Dedifferentiated amniotic fluid mesenchymal stem cell (primary cell): ENCODE results near the gene TMC5.

ENCODE experiments used
- DNase-seq: peaks from one replicate; pipeline ENCODE4 v3.0.0-alpha.2; 2016; ENCODE audit errors: extremely low spot score

The TMC5 gene

GRCh38 chr16:19505600-19506303 lies 88.1 kb downstream of the TMC5 start:
- DNase-seq, result no peak

- no peak for DNase-seq
Observed at GRCh38 chr16:19506965-19507364, 89.3 kb downstream of the TMC5 start.

DNA sequence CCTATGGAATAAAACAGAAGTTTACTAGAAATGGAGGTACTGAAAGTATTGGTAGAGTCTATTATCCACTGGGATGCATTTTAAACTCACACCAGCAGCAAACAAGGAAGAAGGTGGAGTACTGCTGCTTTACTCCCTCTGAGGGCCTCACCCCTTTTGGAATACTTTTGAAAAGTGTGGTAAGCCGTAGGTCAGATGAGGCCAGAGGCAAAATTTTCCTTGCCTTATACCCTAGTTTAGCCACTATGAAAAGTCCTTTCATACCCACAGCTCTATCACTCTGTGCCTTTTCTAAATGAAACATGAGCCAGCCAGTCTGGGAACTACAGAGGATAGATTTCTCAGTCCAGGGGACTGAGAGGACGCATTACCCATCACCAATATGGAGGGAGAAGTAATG lies 90.2 kb downstream of the TMC5 start:
- no peak for DNase-seq

DNA sequence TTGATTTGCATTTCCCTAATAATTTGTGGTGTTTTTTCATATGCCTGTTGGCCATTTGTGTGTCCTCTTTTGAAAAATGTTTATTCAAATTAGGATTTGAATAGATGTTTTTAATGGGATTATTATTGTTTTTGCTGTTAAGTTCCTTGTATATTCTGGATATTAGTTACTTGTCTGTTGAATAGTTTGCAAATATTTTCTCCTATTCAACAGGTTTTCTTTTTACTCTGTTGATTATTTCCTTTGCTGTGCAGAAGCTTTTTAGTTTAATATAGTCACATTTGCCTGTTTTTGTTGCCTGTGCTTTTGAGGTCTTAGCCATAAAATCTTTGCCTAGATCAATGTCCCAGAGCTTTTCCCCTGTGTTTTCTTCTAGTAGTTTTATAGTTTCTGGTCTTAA lies 94.6 kb downstream of the TMC5 start:
- DNase-seq, result no peak

GRCh38 chr16:19513377-19514053 lies 95.8 kb downstream of the TMC5 start:
- DNase-seq, result no peak

DNA sequence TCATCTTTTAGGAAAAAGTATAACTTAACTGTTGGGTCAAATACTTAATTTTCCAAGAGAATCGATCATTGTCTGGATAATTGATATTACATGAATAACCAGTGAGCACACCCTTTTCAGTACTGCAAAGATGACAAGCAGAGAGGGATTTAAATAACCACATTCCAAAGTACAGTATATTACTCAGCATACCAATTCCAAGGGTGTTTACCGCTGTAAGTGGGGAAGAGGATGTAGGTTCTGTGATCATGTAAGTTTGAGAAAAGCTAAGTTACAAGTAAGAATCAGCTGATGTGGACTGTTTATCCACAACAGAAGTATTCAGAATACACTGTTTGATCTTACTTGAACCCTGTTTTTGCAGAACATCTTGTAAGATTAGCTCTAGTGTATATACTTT lies 98.1 kb downstream of the TMC5 start:
- DNase-seq, result no peak

DNA sequence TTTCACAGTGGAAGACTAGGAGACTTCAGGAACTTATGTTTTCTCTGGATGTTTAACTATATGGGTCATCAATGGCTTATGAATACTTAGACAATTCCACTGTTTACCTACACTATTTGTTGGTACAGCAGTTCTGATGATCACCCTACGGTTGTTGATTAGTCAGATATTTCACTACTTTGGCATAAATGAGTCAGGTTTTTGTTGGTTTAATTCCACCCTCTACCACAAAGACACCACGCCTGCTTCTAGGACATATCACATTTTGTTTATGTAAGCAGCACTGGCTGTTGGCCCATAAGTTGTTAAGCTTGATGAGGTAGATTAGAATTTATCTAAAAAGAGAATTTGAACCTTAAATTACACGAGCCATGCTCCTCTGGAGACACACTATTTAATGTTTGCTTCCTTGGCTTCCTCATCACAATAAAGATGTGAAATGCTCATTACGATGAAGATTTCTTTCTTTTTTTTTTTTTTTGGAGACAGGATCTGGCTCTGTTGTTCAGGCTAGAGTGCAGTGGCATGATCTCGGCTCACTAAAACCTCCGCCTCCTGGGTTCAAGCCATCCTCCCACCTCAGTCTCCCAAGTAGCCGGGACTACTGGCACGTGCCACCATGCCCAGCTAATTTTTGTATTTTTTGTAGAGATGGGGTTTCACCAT lies 99.9 kb downstream of the TMC5 start:
- no peak for DNase-seq

- DNase-seq, result no peak
Observed at GRCh38 chr16:19518388-19518787, 100.7 kb downstream of the TMC5 start.

GRCh38 chr16:19520861-19521331 lies 103.2 kb downstream of the TMC5 start:
- DNase-seq, result no peak

DNA sequence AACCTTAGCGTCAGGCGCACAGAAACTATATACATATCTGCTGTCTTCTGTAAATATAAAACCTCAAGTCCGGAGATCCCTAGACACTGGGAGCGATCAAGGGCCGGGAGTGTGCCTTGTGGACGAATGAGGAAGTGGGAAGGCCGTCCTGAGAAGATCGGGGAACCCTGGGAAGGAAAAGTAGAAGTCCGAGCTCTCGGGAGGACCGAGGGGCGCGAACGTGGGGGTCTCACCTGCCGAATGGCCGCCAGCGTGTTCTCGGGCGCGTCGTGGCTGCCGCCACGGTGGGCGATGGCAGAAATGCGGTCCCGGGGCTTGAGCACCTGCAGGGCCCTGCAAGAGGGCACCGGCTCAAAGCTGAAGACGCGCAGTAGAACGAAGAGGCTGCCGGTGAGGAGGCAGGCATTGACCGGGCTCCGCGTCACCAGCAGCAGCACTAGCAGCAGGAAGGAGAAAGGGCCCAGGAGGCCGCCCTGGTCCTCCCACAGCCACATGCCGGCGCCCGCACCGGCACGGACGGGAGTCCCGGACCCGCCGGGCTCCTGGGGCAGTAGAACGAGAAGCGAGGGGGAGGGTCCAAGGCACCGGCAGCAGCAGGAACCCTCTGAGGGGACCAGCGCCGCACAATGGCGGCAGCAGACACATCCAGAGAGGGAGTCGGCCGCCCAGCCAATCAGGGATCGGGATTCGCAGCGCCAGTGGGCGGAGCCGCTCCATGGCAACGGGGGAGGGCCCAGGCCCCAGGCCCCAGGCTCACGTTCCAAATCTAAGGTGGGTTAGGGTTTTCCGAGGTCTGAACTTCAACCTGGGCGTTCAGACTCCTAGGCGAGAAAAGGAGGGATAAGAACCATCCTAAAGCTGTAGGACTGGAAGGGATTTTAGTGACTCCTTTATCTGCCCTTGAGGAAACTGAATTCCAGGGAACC lies 104.1 kb downstream of the TMC5 start, which contains the start of gene GDE1:
Gene GDE1, minus strand, starts transcription at position 628 of the 926 bp plus-strand sequence. Its CDS starts 134 bp downstream, at position 494.
- DNase-seq, result peak; percentile 88

DNA sequence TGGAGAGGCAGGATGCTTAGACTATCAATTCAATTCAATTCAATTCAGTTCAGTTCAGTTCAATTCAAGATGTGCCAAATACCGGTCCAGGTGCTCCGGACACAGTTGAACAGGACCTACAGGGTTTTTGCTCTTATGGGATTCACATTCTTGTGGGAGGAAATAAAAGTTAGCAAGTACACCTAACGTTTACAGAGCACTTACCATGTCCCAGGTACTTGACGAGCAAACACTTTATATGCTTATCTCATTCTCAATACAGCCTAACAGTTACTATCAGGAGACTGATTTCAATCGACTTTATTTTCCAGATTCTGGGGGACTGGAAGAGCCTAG lies 104.7 kb downstream of the TMC5 start:
- no peak for DNase-seq

DNA sequence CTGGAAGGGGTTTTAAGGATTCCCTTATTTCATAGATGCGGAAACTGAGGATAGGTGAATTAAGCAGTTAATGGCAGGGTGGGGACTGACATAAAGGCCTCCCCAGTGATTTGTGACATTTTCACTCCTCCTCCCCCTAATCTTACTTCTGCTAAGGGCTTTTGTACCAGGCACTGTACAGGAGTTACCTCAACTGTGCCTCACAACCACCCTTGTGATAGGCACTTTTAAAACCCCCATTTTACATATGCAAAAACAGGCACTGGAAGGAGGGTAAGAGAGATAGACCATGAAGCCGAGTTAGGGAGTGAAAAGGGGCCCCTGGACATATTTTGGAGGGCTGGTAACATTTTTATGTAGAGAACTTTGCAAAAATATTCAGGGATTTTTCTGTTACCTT lies 105.1 kb downstream of the TMC5 start:
- DNase-seq, result no peak

GRCh38 chr16:19523184-19523558 lies 105.5 kb downstream of the TMC5 start:
- DNase-seq, result no peak

GRCh38 chr16:19523559-19524355 lies 106.1 kb downstream of the TMC5 start, which contains the start of gene CCP110:
CCP110 (plus strand) TSS chr16:19523942; CDS start chr16:19527882, 3,940 bp downstream.
- peak; percentile 97 for DNase-seq

GRCh38 chr16:19524356-19524615 lies 106.6 kb downstream of the TMC5 start:
- no peak for DNase-seq

GRCh38 chr16:19524616-19525384 lies 107.1 kb downstream of the TMC5 start:
- no peak for DNase-seq

- no peak for DNase-seq
Observed at GRCh38 chr16:19525385-19525723, 107.7 kb downstream of the TMC5 start.

GRCh38 chr16:19527161-19527560 lies 109.5 kb downstream of the TMC5 start:
- DNase-seq, result no peak

DNA sequence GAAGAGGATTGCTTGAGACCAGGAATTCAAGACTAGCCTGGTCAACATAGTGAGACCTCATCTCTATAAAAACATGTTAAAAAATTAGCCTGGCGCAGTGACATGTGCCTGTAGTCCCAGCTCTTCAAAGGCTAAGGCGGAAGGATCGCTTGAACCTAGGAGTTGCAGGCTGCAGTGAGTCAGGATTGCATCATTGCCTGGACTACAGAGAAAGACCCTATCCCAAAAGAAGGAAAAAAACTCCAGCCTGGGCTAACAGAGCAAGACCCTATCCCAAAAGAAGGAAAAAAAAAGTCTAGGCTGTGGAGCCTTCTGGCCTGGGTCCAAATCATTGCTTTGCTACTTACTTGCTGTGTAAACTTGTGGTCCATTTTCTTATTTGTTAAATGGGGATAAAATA lies 111.0 kb downstream of the TMC5 start:
- DNase-seq, result no peak

GRCh38 chr16:19532601-19533000 lies 114.9 kb downstream of the TMC5 start:
- no peak for DNase-seq
